ENCODE results near the gene ATF7.

DNA sequence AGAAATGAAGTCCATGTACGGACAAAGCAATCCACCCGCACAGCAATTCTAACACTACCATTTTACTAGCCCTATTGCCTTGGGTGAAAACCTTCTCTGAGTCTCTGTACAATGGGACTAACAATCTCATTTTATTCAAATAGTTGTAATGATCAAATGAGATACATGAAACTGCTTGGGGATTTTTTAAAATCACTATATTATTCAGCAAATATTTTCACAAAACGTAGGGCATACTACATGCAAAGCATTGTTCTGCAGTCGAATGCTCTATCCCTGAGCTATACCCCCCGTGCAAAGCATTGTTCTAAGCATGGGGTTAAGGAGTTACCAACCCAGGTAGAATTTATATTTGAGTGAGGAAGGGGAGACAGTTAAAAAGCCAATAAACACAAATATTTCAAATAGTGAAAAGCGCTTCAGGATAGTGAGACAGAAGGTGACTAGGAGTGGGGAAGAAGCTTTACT lies 554 bp upstream of the ATF7 start:
- TF ChIP-seq, protein P1, sequence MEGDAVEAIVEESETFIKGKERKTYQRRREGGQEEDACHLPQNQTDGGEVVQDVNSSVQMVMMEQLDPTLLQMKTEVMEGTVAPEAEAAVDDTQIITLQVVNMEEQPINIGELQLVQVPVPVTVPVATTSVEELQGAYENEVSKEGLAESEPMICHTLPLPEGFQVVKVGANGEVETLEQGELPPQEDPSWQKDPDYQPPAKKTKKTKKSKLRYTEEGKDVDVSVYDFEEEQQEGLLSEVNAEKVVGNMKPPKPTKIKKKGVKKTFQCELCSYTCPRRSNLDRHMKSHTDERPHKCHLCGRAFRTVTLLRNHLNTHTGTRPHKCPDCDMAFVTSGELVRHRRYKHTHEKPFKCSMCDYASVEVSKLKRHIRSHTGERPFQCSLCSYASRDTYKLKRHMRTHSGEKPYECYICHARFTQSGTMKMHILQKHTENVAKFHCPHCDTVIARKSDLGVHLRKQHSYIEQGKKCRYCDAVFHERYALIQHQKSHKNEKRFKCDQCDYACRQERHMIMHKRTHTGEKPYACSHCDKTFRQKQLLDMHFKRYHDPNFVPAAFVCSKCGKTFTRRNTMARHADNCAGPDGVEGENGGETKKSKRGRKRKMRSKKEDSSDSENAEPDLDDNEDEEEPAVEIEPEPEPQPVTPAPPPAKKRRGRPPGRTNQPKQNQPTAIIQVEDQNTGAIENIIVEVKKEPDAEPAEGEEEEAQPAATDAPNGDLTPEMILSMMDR (IDR thresholded peaks at IDR 0.05; ENCODE audit: extremely low read depth in 1 of 2, insufficient read depth in 1 of 2, low read depth in 1 of 2, low read length in 2 of 2): no peak
- TF ChIP-seq EZH2 (IDR thresholded peaks at IDR 0.05; ENCODE audit: borderline replicate concordance, low read depth, low read length, severe bottlenecking): no peak
- TF ChIP-seq, protein P2, sequence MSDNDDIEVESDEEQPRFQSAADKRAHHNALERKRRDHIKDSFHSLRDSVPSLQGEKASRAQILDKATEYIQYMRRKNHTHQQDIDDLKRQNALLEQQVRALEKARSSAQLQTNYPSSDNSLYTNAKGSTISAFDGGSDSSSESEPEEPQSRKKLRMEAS (IDR thresholded peaks at IDR 0.05; ENCODE audit: insufficient read depth, insufficient read length): no peak
